IPS DF 4.7 (cell line): ENCODE results near the gene WRAP73.

Experiments used
- DNase-seq: peaks from one replicate; pipeline ENCODE4 v3.0.0-alpha.2; 2013; ENCODE audit warnings: low spot score; ENCODE audit errors: extremely low read depth

Gene WRAP73

GRCh38 chr1:3650248-3651025 lies 534 bp upstream of the WRAP73 start:
- DNase-seq = no peak

GRCh38 chr1:3646596-3646995 lies 3.3 kb downstream of the WRAP73 start:
- no peak for DNase-seq

- DNase-seq = no peak
These were observed 4.1 kb downstream of the WRAP73 start for GRCh38 chr1:3645666-3646355.

- DNase-seq = no peak
These were observed 4.7 kb downstream of the WRAP73 start for GRCh38 chr1:3645247-3645646.

GRCh38 chr1:3644273-3644672 lies 5.6 kb downstream of the WRAP73 start:
- DNase-seq = no peak

- DNase-seq = no peak
These were observed 6.8 kb downstream of the WRAP73 start for GRCh38 chr1:3642919-3643675.

GRCh38 chr1:3641816-3642215 lies 8.1 kb downstream of the WRAP73 start:
- DNase-seq = no peak

- no peak for DNase-seq
These were observed 8.7 kb downstream of the WRAP73 start for GRCh38 chr1:3641046-3641760.

GRCh38 chr1:3640121-3640837 lies 9.6 kb downstream of the WRAP73 start:
- DNase-seq = no peak

GRCh38 chr1:3639397-3639911 lies 10.4 kb downstream of the WRAP73 start:
- no peak for DNase-seq

GRCh38 chr1:3638676-3639075 lies 11.2 kb downstream of the WRAP73 start:
- no peak for DNase-seq

GRCh38 chr1:3638027-3638426 lies 11.9 kb downstream of the WRAP73 start:
- no peak for DNase-seq

GRCh38 chr1:3636531-3636930 lies 13.4 kb downstream of the WRAP73 start:
- DNase-seq = no peak

- no peak for DNase-seq
These were observed 13.8 kb downstream of the WRAP73 start for GRCh38 chr1:3636080-3636479.

- DNase-seq = no peak
These were observed 15.7 kb downstream of the WRAP73 start for GRCh38 chr1:3634059-3634800.

GRCh38 chr1:3633344-3634058 lies 16.4 kb downstream of the WRAP73 start:
- DNase-seq = no peak

GRCh38 chr1:3632716-3633343 lies 17.1 kb downstream of the WRAP73 start:
- no peak for DNase-seq

GRCh38 chr1:3632298-3632697 lies 17.6 kb downstream of the WRAP73 start:
- DNase-seq = no peak
